IMR-90 (cell line): ENCODE data around the gene CALHM6. TPM values are rescaled to one million over a fixed set of nuclear protein-coding genes. Genes with fewer than 3 reads are reported as not detected.

Experiments used
- ATAC-seq: fragments of 200-7000 bp; cut with Tn5 transposase; 2 replicates; pipeline ENCODE4 v1.9.1; 2020; ENCODE audit warnings: low read depth, mild to moderate bottlenecking, moderate library complexity
- BruUV-seq: library from RNA; stranded (reverse); fragments of 400-500 nt; replicated peaks from 2 replicates; lab custom pipeline; 2021; lab: Mats Ljungman, UMichigan
- CTCF ChIA-PET: fragments of 300-600 bp; formaldehyde crosslinking; extraction: SDS; loops from one replicate; lab custom pipeline; 2021; ENCODE audit warnings: antibody characterized with exemption; lab: Yijun Ruan, JAX
- POLR2A ChIA-PET: fragments of 300-600 bp; sonication (Branson Sonifier 250); formaldehyde crosslinking; loops from one replicate; lab custom pipeline; 2022; ENCODE audit warnings: antibody characterized with exemption; ENCODE audit not compliant: unreplicated experiment; lab: Charles Lee
- DNase-seq: peaks from one replicate; pipeline ENCODE4 v3.0.0; 2013
- H2AFZ ChIP-seq: replicated peaks from 2 replicates; pipeline ENCODE3; 2013; ENCODE audit warnings: low read length, mild to moderate bottlenecking; ENCODE audit not compliant: poor library complexity
- H2AK5ac ChIP-seq: 2 replicates; pipeline ENCODE4 v1.6.1; 2013; ENCODE audit warnings: low read depth, low read length, inconsistent platforms
- H2AK9ac ChIP-seq: replicated peaks from 2 replicates; pipeline ENCODE3; 2013; ENCODE audit warnings: mild to moderate bottlenecking, low read depth, low read length, moderate library complexity; ENCODE audit not compliant: poor library complexity
- H2BK120ac ChIP-seq: 2 replicates; pipeline ENCODE4 v1.6.1; 2013; ENCODE audit warnings: low read depth, low read length, inconsistent platforms
- H2BK15ac ChIP-seq: 3 replicates; pipeline ENCODE4 v1.6.1; 2013; ENCODE audit warnings: low read depth, low read length, inconsistent platforms
- H2BK20ac ChIP-seq: 2 replicates; pipeline ENCODE4 v1.6.1; 2013; ENCODE audit warnings: low read depth, mild to moderate bottlenecking, inconsistent platforms, low read length, moderate library complexity
- H2BK5ac ChIP-seq: 2 replicates; pipeline ENCODE4 v1.6.1; 2013; ENCODE audit warnings: mild to moderate bottlenecking, low read depth, low read length, inconsistent platforms; ENCODE audit not compliant: poor library complexity, severe bottlenecking
- H3K14ac ChIP-seq: replicated peaks from 2 replicates; pipeline ENCODE4 v1.6.1; 2013; ENCODE audit warnings: low read depth, low read length, inconsistent platforms
- H3K18ac ChIP-seq: 2 replicates; pipeline ENCODE4 v1.6.1; 2013; ENCODE audit warnings: low read depth, low read length, control low read depth
- H3K23ac ChIP-seq: 2 replicates; pipeline ENCODE4 v1.6.1; 2013; ENCODE audit warnings: low read depth, low read length, inconsistent platforms
- H3K27ac ChIP-seq: 2 replicates; pipeline ENCODE4 v1.5.1; 2013; ENCODE audit warnings: mild to moderate bottlenecking, control low read depth, low read length; ENCODE audit not compliant: insufficient read depth
- H3K27me3 ChIP-seq: 2 replicates; pipeline ENCODE4 v1.6.1; 2013; ENCODE audit warnings: low read length; ENCODE audit not compliant: control insufficient read depth, insufficient read depth
- H3K36me3 ChIP-seq: 2 replicates; pipeline ENCODE4 v1.6.1; 2013; ENCODE audit warnings: low read length, mixed read lengths; ENCODE audit not compliant: control insufficient read depth, insufficient read depth
- H3K4ac ChIP-seq: 2 replicates; pipeline ENCODE4 v1.6.1; 2013; ENCODE audit warnings: low read depth, low read length, inconsistent platforms
- H3K4me1 ChIP-seq: 2 replicates; pipeline ENCODE4 v1.6.1; 2013; ENCODE audit warnings: low read length, mixed read lengths; ENCODE audit not compliant: control insufficient read depth, insufficient read depth
- H3K4me2 ChIP-seq: 2 replicates; pipeline ENCODE4 v1.6.1; 2013; ENCODE audit warnings: low read depth, mild to moderate bottlenecking, control low read depth, low read length, moderate library complexity
- H3K4me3 ChIP-seq: 2 replicates; pipeline ENCODE4 v1.5.1; 2013; ENCODE audit warnings: low read depth, mild to moderate bottlenecking, control low read depth, low read length, moderate library complexity; ENCODE audit not compliant: insufficient read depth
- H3K56ac ChIP-seq: 2 replicates; pipeline ENCODE4 v1.6.1; 2013; ENCODE audit warnings: low read length, inconsistent platforms; ENCODE audit not compliant: insufficient read depth; ENCODE audit errors: extremely low read depth
- H3K79me1 ChIP-seq, 2 experiments: 2 replicates each; pipeline ENCODE4 v1.6.1; 2013; ENCODE audit warnings: low read length in 2 of 2, inconsistent platforms in 1 of 2, low read depth in 1 of 2
- H3K9ac ChIP-seq: 2 replicates; pipeline ENCODE4 v1.6.1; 2013; ENCODE audit warnings: low read depth, low read length, control low read depth
- H3K9me1 ChIP-seq: 2 replicates; pipeline ENCODE4 v1.6.1; 2013; ENCODE audit warnings: low read length, inconsistent platforms; ENCODE audit not compliant: insufficient read depth
- H3K9me3 ChIP-seq: 2 replicates; pipeline ENCODE4 v1.6.1; 2013; ENCODE audit warnings: low read length; ENCODE audit not compliant: control insufficient read depth, insufficient read depth
- H4K20me1 ChIP-seq: 2 replicates; pipeline ENCODE4 v1.6.1; 2013; ENCODE audit warnings: low read length, inconsistent platforms; ENCODE audit not compliant: insufficient read depth
- H4K5ac ChIP-seq: 2 replicates; pipeline ENCODE4 v1.6.1; 2013; ENCODE audit warnings: mild to moderate bottlenecking, low read depth, low read length, control low read depth
- H4K8ac ChIP-seq, 2 experiments: 2 replicates each; pipeline ENCODE4 v1.6.1; 2013; ENCODE audit warnings: low read depth in 2 of 2, low read length in 2 of 2, control low read depth in 1 of 2, inconsistent platforms in 1 of 2
- H4K91ac ChIP-seq: 2 replicates; pipeline ENCODE4 v1.6.1; 2013; ENCODE audit warnings: low read depth, low read length, inconsistent platforms; ENCODE audit not compliant: insufficient read depth
- CEBPB ChIP-seq: IDR thresholded peaks from 2 replicates; pipeline ENCODE4 v1.6.1; 2012; ENCODE audit warnings: low read depth, low read length, improper control_type of control experiment
- CHD1 ChIP-seq: IDR thresholded peaks from 2 replicates; pipeline ENCODE4 v1.6.1; 2012; ENCODE audit warnings: low read depth, low read length, improper control_type of control experiment
- FOS ChIP-seq: fragments of 150-350 bp; IDR thresholded peaks from 2 replicates; pipeline ENCODE4 v1.6.1; 2016; ENCODE audit warnings: low read depth, low read length
- MAZ ChIP-seq: IDR thresholded peaks from 2 replicates; pipeline ENCODE4 v1.6.1; 2012; ENCODE audit warnings: low read depth, mild to moderate bottlenecking, low read length, improper control_type of control experiment, moderate library complexity, borderline replicate concordance
- POLR2A ChIP-seq: IDR thresholded peaks from 2 replicates; pipeline ENCODE4 v1.6.1; 2012; ENCODE audit warnings: mild to moderate bottlenecking, low read depth, low read length
- RCOR1 ChIP-seq: IDR thresholded peaks from 2 replicates; pipeline ENCODE4 v1.6.1; 2012; ENCODE audit warnings: mild to moderate bottlenecking, low read length, improper control_type of control experiment; ENCODE audit not compliant: insufficient replicate concordance
- SMC3 ChIP-seq: fragments of 150-350 bp; IDR thresholded peaks from 2 replicates; pipeline ENCODE4 v1.6.1; 2016; ENCODE audit warnings: low read depth, mild to moderate bottlenecking, antibody characterized with exemption, low read length, moderate library complexity
- WGBS, 2 experiments: methylation state at CpG; one replicate each; pipeline versions ENCODE4 v1.1.5 to v1.1.7; 2013; ENCODE audit warnings: missing lambda C conversion rate in 2 of 2; ENCODE audit not compliant: insufficient read length in 1 of 2; ENCODE audit errors: extremely low coverage in 2 of 2; 5-methylcytosine and 5-hydroxymethylcytosine counted together
- dilution Hi-C: fragments of 300-500 bp; cut with HindIII; formaldehyde crosslinking; loops from one replicate; pipeline ENCODE4 v1.14.3; 2018; ENCODE audit warnings: low sequenced_read_pairs; ENCODE audit not compliant: unreplicated experiment
- in situ Hi-C: fragments of 300-500 bp; cut with MboI; formaldehyde crosslinking; loops from 3 replicates; pipeline ENCODE4 v1.14.3; 2019; ENCODE audit warnings: low sequenced_read_pairs, inconsistent platforms, mixed read lengths
- intact Hi-C: fragments of 100-400 bp; cut with micrococcal nuclease; formaldehyde crosslinking; loops from 2 replicates; pipeline ENCODE4 v1.10.0; 2022
- polyA plus RNA-seq, 3 experiments: library from polyadenylated mRNA; depleted of rRNA; stranded (reverse); fragments of >200 nt; gene quantifications; 2 replicates each; pipeline ENCODE4 v1.2.3, GENCODE V29; 2012; ENCODE audit warnings: low replicate concordance in 1 of 3
- total RNA-seq: library from RNA; depleted of rRNA; stranded (reverse); fragments of >200 nt; gene quantifications from 2 replicates; pipeline ENCODE4 v1.2.3, GENCODE V29; 2012
- TF ChIP-seq, protein P1 (sequence below): conservative IDR thresholded peaks from 2 replicates; pipeline ENCODE4 v1.5.1; 2012; ENCODE audit warnings: mild to moderate bottlenecking, low read depth, low read length, improper control_type of control experiment
- TF ChIP-seq, protein P2 (sequence below): fragments of 150-350 bp; IDR thresholded peaks from 2 replicates; pipeline ENCODE4 v1.6.1; 2017; ENCODE audit warnings: mild to moderate bottlenecking, antibody characterized with exemption, low read length, low read depth

Gene CALHM6
- total and polyA plus RNA-seq, 2 of the 4 experiments (the other 2 are of a cell fraction), result 0.72 to 1.5 TPM

DNA sequence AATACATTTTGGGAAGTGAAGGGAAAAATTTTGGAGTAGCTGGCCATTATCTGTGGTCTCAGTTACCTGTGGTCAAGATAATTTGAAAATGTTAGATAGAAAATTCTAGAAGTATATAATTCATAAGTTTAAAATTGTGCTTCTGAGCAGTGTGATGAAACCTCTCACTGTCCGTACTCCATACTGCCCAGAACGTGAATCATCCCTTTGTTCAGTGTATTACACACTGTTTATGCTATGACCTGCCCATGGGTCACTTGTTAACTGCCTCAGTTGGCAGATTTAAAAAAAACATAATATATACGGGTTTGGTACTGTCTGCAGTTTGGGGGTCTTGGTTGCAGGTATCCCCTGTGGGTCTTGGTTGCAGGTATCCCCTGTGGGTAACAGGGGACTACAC is 46.1 kb downstream of the CALHM6 start:
- intact Hi-C loops, result no loop called here

More for the DNA sequence above, 46.1 kb downstream of the CALHM6 start:
- no peak overlapping the region for H3K4me3 ChIP-seq
- peak overlapping the region; percentile 31; the same call in 1 of the 2 replicates for H3K18ac ChIP-seq
- H3K27ac ChIP-seq, result no peak overlapping the region
- no peak overlapping the region for H3K9ac ChIP-seq
- POLR2A ChIA-PET, result no interaction called here
- no peak overlapping the region for H3K14ac ChIP-seq
- H2BK20ac ChIP-seq, result no peak overlapping the region
- H2BK120ac ChIP-seq, result no peak overlapping the region
- no TSS peak for BruUV-seq
- in situ Hi-C loops (no loop called here), dilution Hi-C loops (no loop called here)
- H3K9me3 ChIP-seq, result no peaks in the 10 kb centered on the region
- no peak overlapping the region for H2AK5ac ChIP-seq
- H3K4me2 ChIP-seq, result no peak overlapping the region; the same call in 1 of the 2 replicates
- H3K56ac ChIP-seq, result no peak overlapping the region
- no peak overlapping the region for H4K91ac ChIP-seq
- peaks cover 1% of the 10 kb centered on the region; the same call in 1 of the 2 replicates for H3K4me1 ChIP-seq
- no peak overlapping the region for H4K5ac ChIP-seq
- no peaks in the 10 kb centered on the region for H3K27me3 ChIP-seq
- H2BK5ac ChIP-seq, result peak overlapping the region; percentile 18
- DNase-seq, result peak; percentile 75
- H3K23ac ChIP-seq, result no peak overlapping the region
- H4K8ac ChIP-seq, result no peak overlapping the region
- H2BK15ac ChIP-seq, result no peak overlapping the region
- no peak overlapping the region for H3K4ac ChIP-seq
- no peak overlapping the region for H2AK9ac ChIP-seq
- no CpG with 5 or more reads among the region's 3 CpGs for WGBS, 2 experiments
- H3K36me3 ChIP-seq, result no peaks in the 10 kb centered on the region
- H3K79me1 ChIP-seq, result peaks cover 3 to 8% of the 10 kb centered on the region in 2 experiments; a peak in 2 of 4 replicates
- no peak overlapping the region for H2AFZ ChIP-seq
- CTCF ChIA-PET, result interaction anchor here (0.6 kb wide), 1 partner anchor 351 kb away, joined by 3 read pairs; no protein-coding TSS in a partner anchor
- TF ChIP-seq MAZ (no peak), POLR2A (no peak), RCOR1 (no peak), CEBPB (peak; percentile 71), SMC3 (no peak), FOS (peak; percentile 50), CHD1 (no peak)
- TF ChIP-seq, protein P1, sequence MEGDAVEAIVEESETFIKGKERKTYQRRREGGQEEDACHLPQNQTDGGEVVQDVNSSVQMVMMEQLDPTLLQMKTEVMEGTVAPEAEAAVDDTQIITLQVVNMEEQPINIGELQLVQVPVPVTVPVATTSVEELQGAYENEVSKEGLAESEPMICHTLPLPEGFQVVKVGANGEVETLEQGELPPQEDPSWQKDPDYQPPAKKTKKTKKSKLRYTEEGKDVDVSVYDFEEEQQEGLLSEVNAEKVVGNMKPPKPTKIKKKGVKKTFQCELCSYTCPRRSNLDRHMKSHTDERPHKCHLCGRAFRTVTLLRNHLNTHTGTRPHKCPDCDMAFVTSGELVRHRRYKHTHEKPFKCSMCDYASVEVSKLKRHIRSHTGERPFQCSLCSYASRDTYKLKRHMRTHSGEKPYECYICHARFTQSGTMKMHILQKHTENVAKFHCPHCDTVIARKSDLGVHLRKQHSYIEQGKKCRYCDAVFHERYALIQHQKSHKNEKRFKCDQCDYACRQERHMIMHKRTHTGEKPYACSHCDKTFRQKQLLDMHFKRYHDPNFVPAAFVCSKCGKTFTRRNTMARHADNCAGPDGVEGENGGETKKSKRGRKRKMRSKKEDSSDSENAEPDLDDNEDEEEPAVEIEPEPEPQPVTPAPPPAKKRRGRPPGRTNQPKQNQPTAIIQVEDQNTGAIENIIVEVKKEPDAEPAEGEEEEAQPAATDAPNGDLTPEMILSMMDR, result no peak
- TF ChIP-seq, protein P2, sequence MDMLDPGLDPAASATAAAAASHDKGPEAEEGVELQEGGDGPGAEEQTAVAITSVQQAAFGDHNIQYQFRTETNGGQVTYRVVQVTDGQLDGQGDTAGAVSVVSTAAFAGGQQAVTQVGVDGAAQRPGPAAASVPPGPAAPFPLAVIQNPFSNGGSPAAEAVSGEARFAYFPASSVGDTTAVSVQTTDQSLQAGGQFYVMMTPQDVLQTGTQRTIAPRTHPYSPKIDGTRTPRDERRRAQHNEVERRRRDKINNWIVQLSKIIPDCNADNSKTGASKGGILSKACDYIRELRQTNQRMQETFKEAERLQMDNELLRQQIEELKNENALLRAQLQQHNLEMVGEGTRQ, result no peak
- H4K20me1 ChIP-seq, result no peaks in the 10 kb centered on the region
- H3K9me1 ChIP-seq, result no peaks in the 10 kb centered on the region
- ATAC-seq, result no peak
